ENCODE measurements around the gene ZNF546.

ZNF546 gene

GRCh38 chr19:40005691-40006272 lies 8.9 kb downstream of the ZNF546 start:
- Histone ChIP-seq H3K4me3 (ENCODE audit: low read depth in 1 of 2, low read length in 2 of 2) (no peak overlapping the region), H3K27ac (ENCODE audit: low read length) (no peak overlapping the region), H3K9ac (ENCODE audit: low read depth, low read length) (no peak overlapping the region), H3K4me2 (ENCODE audit: insufficient read depth, low read length) (no peak overlapping the region), H2AFZ (ENCODE audit: low read depth, low read length) (no peak overlapping the region), H3K36me3 (ENCODE audit: insufficient read depth, low read length) (peaks cover 45% of the 10 kb centered on the region), H3K27me3 (ENCODE audit: insufficient read depth, low read length, poor library complexity) (no peaks in the 10 kb centered on the region), H4K20me1 (ENCODE audit: insufficient read depth, low read length) (no peaks in the 10 kb centered on the region), H3K9me3 (ENCODE audit: insufficient read depth, low read length, severe bottlenecking) (peaks cover 5% of the 10 kb centered on the region), H3K4me1 (ENCODE audit: insufficient read depth, low read length) (no peaks in the 10 kb centered on the region), H3K79me2 (ENCODE audit: insufficient read depth, low read length) (no peaks in the 10 kb centered on the region)
- DNase-seq, result no peak
- no peak for ATAC-seq (ENCODE audit: insufficient read depth, low read depth)
- TF ChIP-seq EZH2 (IDR thresholded peaks at IDR 0.05; ENCODE audit: borderline replicate concordance, low read depth, low read length, severe bottlenecking) (no peak), CTCF (IDR thresholded peaks at IDR 0.05; ENCODE audit: borderline replicate concordance, extremely low read depth, low read length, poor library complexity, severe bottlenecking) (no peak)

GRCh38 chr19:40006273-40006691 lies 9.4 kb downstream of the ZNF546 start:
- ATAC-seq (ENCODE audit: insufficient read depth, low read depth) (no peak), DNase-seq (no peak)
- H3K79me2 ChIP-seq (ENCODE audit: insufficient read depth, low read length), result no peaks in the 10 kb centered on the region
- no peak overlapping the region for H2AFZ ChIP-seq (ENCODE audit: low read depth, low read length)
- no peaks in the 10 kb centered on the region for H3K27me3 ChIP-seq (ENCODE audit: insufficient read depth, low read length, poor library complexity)
- no peak for TF ChIP-seq EZH2 (IDR thresholded peaks at IDR 0.05; ENCODE audit: borderline replicate concordance, low read depth, low read length, severe bottlenecking)
- no peak for TF ChIP-seq CTCF (IDR thresholded peaks at IDR 0.05; ENCODE audit: borderline replicate concordance, extremely low read depth, low read length, poor library complexity, severe bottlenecking)
- peaks cover 5% of the 10 kb centered on the region for H3K9me3 ChIP-seq (ENCODE audit: insufficient read depth, low read length, severe bottlenecking)
- H3K4me1 ChIP-seq (ENCODE audit: insufficient read depth, low read length), result no peaks in the 10 kb centered on the region
- H4K20me1 ChIP-seq (ENCODE audit: insufficient read depth, low read length), result no peaks in the 10 kb centered on the region
- H3K36me3 ChIP-seq (ENCODE audit: insufficient read depth, low read length), result peaks cover 42% of the 10 kb centered on the region
- no peak overlapping the region for H3K4me2 ChIP-seq (ENCODE audit: insufficient read depth, low read length)
- H3K4me3 ChIP-seq (ENCODE audit: low read depth in 1 of 2, low read length in 2 of 2), result no peak overlapping the region
- H3K9ac ChIP-seq (ENCODE audit: low read depth, low read length), result no peak overlapping the region
- H3K27ac ChIP-seq (ENCODE audit: low read length), result no peak overlapping the region

- H3K4me1 ChIP-seq (ENCODE audit: insufficient read depth, low read length), result no peaks in the 10 kb centered on the region
- no peak overlapping the region for H3K27ac ChIP-seq (ENCODE audit: low read length)
- no peaks in the 10 kb centered on the region for H3K27me3 ChIP-seq (ENCODE audit: insufficient read depth, low read length, poor library complexity)
- H3K4me3 ChIP-seq (ENCODE audit: low read depth in 1 of 2, low read length in 2 of 2), result no peak overlapping the region
- H2AFZ ChIP-seq (ENCODE audit: low read depth, low read length), result no peak overlapping the region
- no peaks in the 10 kb centered on the region for H4K20me1 ChIP-seq (ENCODE audit: insufficient read depth, low read length)
- TF ChIP-seq CTCF (IDR thresholded peaks at IDR 0.05; ENCODE audit: borderline replicate concordance, extremely low read depth, low read length, poor library complexity, severe bottlenecking), result no peak
- no peak for TF ChIP-seq EZH2 (IDR thresholded peaks at IDR 0.05; ENCODE audit: borderline replicate concordance, low read depth, low read length, severe bottlenecking)
- H3K79me2 ChIP-seq (ENCODE audit: insufficient read depth, low read length), result no peaks in the 10 kb centered on the region
- H3K9me3 ChIP-seq (ENCODE audit: insufficient read depth, low read length, severe bottlenecking), result peaks cover 17% of the 10 kb centered on the region
- no peak for ATAC-seq (ENCODE audit: insufficient read depth, low read depth)
- H3K9ac ChIP-seq (ENCODE audit: low read depth, low read length), result no peak overlapping the region
- DNase-seq, result no peak
- no peak overlapping the region for H3K4me2 ChIP-seq (ENCODE audit: insufficient read depth, low read length)
- peaks cover 68% of the 10 kb centered on the region for H3K36me3 ChIP-seq (ENCODE audit: insufficient read depth, low read length)
Measured at GRCh38 chr19:40009674-40010073, 12.8 kb downstream of the ZNF546 start.
